ENCODE results near the gene ZC3H12C.
A peak's percentile ranks its signal among the peaks of the same experiment; 100 is the strongest.
"Not testable (repeated sequence)": the region's sequence is repeated elsewhere in the genome, so short reads cannot be mapped to it uniquely, and the experiment has no call there.

ZC3H12C gene

GRCh38 chr11:110062247-110062646 lies 30.9 kb upstream of the ZC3H12C start:
- no peak overlapping the region for H3K4me3 ChIP-seq (ENCODE audit: low read depth in 1 of 5, low read length in 5 of 5)
- H3K9ac ChIP-seq (ENCODE audit: low read length in 5 of 5): no peak overlapping the region
- no peaks in the 10 kb centered on the region for H3K9me3 ChIP-seq (ENCODE audit: control insufficient read depth in 5 of 5, low read length in 5 of 5)
- no peaks in the 10 kb centered on the region for H3K36me3 ChIP-seq (ENCODE audit: control insufficient read depth in 5 of 5, insufficient read depth in 5 of 5, low read length in 5 of 5)
- H3K27ac ChIP-seq (ENCODE audit: low read depth, low read length): no peak overlapping the region
- no peaks in the 10 kb centered on the region for H3K27me3 ChIP-seq (ENCODE audit: control insufficient read depth in 5 of 5, insufficient read depth in 4 of 5, low read length in 5 of 5)
- no peaks in the 10 kb centered on the region for H3K4me1 ChIP-seq (ENCODE audit: control insufficient read depth in 5 of 5, insufficient read depth in 5 of 5, low read length in 5 of 5)

- no peaks in the 10 kb centered on the region for H3K9me3 ChIP-seq (ENCODE audit: control insufficient read depth in 5 of 5, low read length in 5 of 5)
- peaks cover 0 to 20% (median 5%) of the 10 kb centered on the region in 5 donors for H3K4me1 ChIP-seq (ENCODE audit: control insufficient read depth in 5 of 5, insufficient read depth in 5 of 5, low read length in 5 of 5)
- no peak overlapping the region for H3K4me3 ChIP-seq (ENCODE audit: low read depth in 1 of 5, low read length in 5 of 5)
Measured at GRCh38 chr11:110065189-110065588, 28.0 kb upstream of the ZC3H12C start.

GRCh38 chr11:110068001-110068400 lies 25.2 kb upstream of the ZC3H12C start:
- H3K36me3 ChIP-seq (ENCODE audit: control insufficient read depth in 5 of 5, insufficient read depth in 5 of 5, low read length in 5 of 5); H3K27ac ChIP-seq (ENCODE audit: low read depth, low read length); H3K9ac ChIP-seq (ENCODE audit: low read length in 5 of 5); H3K4me3 ChIP-seq (ENCODE audit: low read depth in 1 of 5, low read length in 5 of 5); H3K9me3 ChIP-seq (ENCODE audit: control insufficient read depth in 5 of 5, low read length in 5 of 5); H3K27me3 ChIP-seq (ENCODE audit: control insufficient read depth in 5 of 5, insufficient read depth in 4 of 5, low read length in 5 of 5): not testable (repeated sequence)
- peaks cover 0 to 21% (median 5%) of the 10 kb centered on the region in 5 donors for H3K4me1 ChIP-seq (ENCODE audit: control insufficient read depth in 5 of 5, insufficient read depth in 5 of 5, low read length in 5 of 5)

More at GRCh38 chr11:110065189-110065588, 28.0 kb upstream of the ZC3H12C start:
- Histone ChIP-seq H3K36me3 (ENCODE audit: control insufficient read depth in 5 of 5, insufficient read depth in 5 of 5, low read length in 5 of 5) (no peaks in the 10 kb centered on the region), H3K27ac (ENCODE audit: low read depth, low read length) (no peak overlapping the region), H3K27me3 (ENCODE audit: control insufficient read depth in 5 of 5, insufficient read depth in 4 of 5, low read length in 5 of 5) (no peaks in the 10 kb centered on the region), H3K9ac (ENCODE audit: low read length in 5 of 5) (no peak overlapping the region)

- Histone ChIP-seq H3K36me3 (ENCODE audit: control insufficient read depth in 5 of 5, insufficient read depth in 5 of 5, low read length in 5 of 5) (no peaks in the 10 kb centered on the region), H3K4me1 (ENCODE audit: control insufficient read depth in 5 of 5, insufficient read depth in 5 of 5, low read length in 5 of 5) (peaks cover 0 to 21% (median 5%) of the 10 kb centered on the region in 5 donors), H3K9ac (ENCODE audit: low read length in 5 of 5) (peak overlapping the region in 1 of 5 donors; percentile 50), H3K27ac (ENCODE audit: low read depth, low read length) (peak overlapping the region; percentile 71), H3K9me3 (ENCODE audit: control insufficient read depth in 5 of 5, low read length in 5 of 5) (no peaks in the 10 kb centered on the region), H3K4me3 (ENCODE audit: low read depth in 1 of 5, low read length in 5 of 5) (peak overlapping the region in 4 of 5 donors; percentile 1 to 42 (median 20)), H3K27me3 (ENCODE audit: control insufficient read depth in 5 of 5, insufficient read depth in 4 of 5, low read length in 5 of 5) (no peaks in the 10 kb centered on the region)
Measured at GRCh38 chr11:110069158-110069737, 23.9 kb upstream of the ZC3H12C start.

- Histone ChIP-seq H3K9ac (ENCODE audit: low read length in 5 of 5) (no peak overlapping the region), H3K4me1 (ENCODE audit: control insufficient read depth in 5 of 5, insufficient read depth in 5 of 5, low read length in 5 of 5) (peaks cover 2 to 21% (median 5%) of the 10 kb centered on the region in 5 donors), H3K36me3 (ENCODE audit: control insufficient read depth in 5 of 5, insufficient read depth in 5 of 5, low read length in 5 of 5) (no peaks in the 10 kb centered on the region), H3K4me3 (ENCODE audit: low read depth in 1 of 5, low read length in 5 of 5) (no peak overlapping the region), H3K9me3 (ENCODE audit: control insufficient read depth in 5 of 5, low read length in 5 of 5) (no peaks in the 10 kb centered on the region), H3K27me3 (ENCODE audit: control insufficient read depth in 5 of 5, insufficient read depth in 4 of 5, low read length in 5 of 5) (no peaks in the 10 kb centered on the region), H3K27ac (ENCODE audit: low read depth, low read length) (peak overlapping the region; percentile 64)
Measured at GRCh38 chr11:110070176-110070575, 23.0 kb upstream of the ZC3H12C start.

- H3K27ac ChIP-seq (ENCODE audit: low read depth, low read length): no peak overlapping the region
- H3K9ac ChIP-seq (ENCODE audit: low read length in 5 of 5): no peak overlapping the region
- H3K9me3 ChIP-seq (ENCODE audit: control insufficient read depth in 5 of 5, low read length in 5 of 5): no peaks in the 10 kb centered on the region
- peaks cover 5 to 31% (median 13%) of the 10 kb centered on the region in 5 donors for H3K4me1 ChIP-seq (ENCODE audit: control insufficient read depth in 5 of 5, insufficient read depth in 5 of 5, low read length in 5 of 5)
- H3K4me3 ChIP-seq (ENCODE audit: low read depth in 1 of 5, low read length in 5 of 5): no peak overlapping the region
- H3K27me3 ChIP-seq (ENCODE audit: control insufficient read depth in 5 of 5, insufficient read depth in 4 of 5, low read length in 5 of 5): no peaks in the 10 kb centered on the region
- H3K36me3 ChIP-seq (ENCODE audit: control insufficient read depth in 5 of 5, insufficient read depth in 5 of 5, low read length in 5 of 5): no peaks in the 10 kb centered on the region
Measured at GRCh38 chr11:110071197-110071596, 22.0 kb upstream of the ZC3H12C start.

GRCh38 chr11:110072930-110073329 lies 20.3 kb upstream of the ZC3H12C start:
- Histone ChIP-seq H3K9ac (ENCODE audit: low read length in 5 of 5) (no peak overlapping the region), H3K36me3 (ENCODE audit: control insufficient read depth in 5 of 5, insufficient read depth in 5 of 5, low read length in 5 of 5) (no peaks in the 10 kb centered on the region), H3K27ac (ENCODE audit: low read depth, low read length) (no peak overlapping the region), H3K4me1 (ENCODE audit: control insufficient read depth in 5 of 5, insufficient read depth in 5 of 5, low read length in 5 of 5) (peaks cover 6 to 36% (median 18%) of the 10 kb centered on the region in 5 donors), H3K27me3 (ENCODE audit: control insufficient read depth in 5 of 5, insufficient read depth in 4 of 5, low read length in 5 of 5) (no peaks in the 10 kb centered on the region), H3K9me3 (ENCODE audit: control insufficient read depth in 5 of 5, low read length in 5 of 5) (no peaks in the 10 kb centered on the region), H3K4me3 (ENCODE audit: low read depth in 1 of 5, low read length in 5 of 5) (no peak overlapping the region)

GRCh38 chr11:110074499-110074898 lies 18.7 kb upstream of the ZC3H12C start:
- Histone ChIP-seq H3K9me3 (ENCODE audit: control insufficient read depth in 5 of 5, low read length in 5 of 5) (peaks cover 0 to 5% (median 4%) of the 10 kb centered on the region in 5 donors), H3K36me3 (ENCODE audit: control insufficient read depth in 5 of 5, insufficient read depth in 5 of 5, low read length in 5 of 5) (no peaks in the 10 kb centered on the region), H3K4me1 (ENCODE audit: control insufficient read depth in 5 of 5, insufficient read depth in 5 of 5, low read length in 5 of 5) (peaks cover 3 to 22% (median 18%) of the 10 kb centered on the region in 5 donors), H3K27me3 (ENCODE audit: control insufficient read depth in 5 of 5, insufficient read depth in 4 of 5, low read length in 5 of 5) (no peaks in the 10 kb centered on the region), H3K27ac (ENCODE audit: low read depth, low read length) (no peak overlapping the region), H3K4me3 (ENCODE audit: low read depth in 1 of 5, low read length in 5 of 5) (no peak overlapping the region), H3K9ac (ENCODE audit: low read length in 5 of 5) (no peak overlapping the region)

GRCh38 chr11:110075105-110075846 lies 17.9 kb upstream of the ZC3H12C start:
- no peaks in the 10 kb centered on the region for H3K27me3 ChIP-seq (ENCODE audit: control insufficient read depth in 5 of 5, insufficient read depth in 4 of 5, low read length in 5 of 5)
- no peaks in the 10 kb centered on the region for H3K36me3 ChIP-seq (ENCODE audit: control insufficient read depth in 5 of 5, insufficient read depth in 5 of 5, low read length in 5 of 5)
- no peak overlapping the region for H3K9ac ChIP-seq (ENCODE audit: low read length in 5 of 5)
- no peak overlapping the region for H3K27ac ChIP-seq (ENCODE audit: low read depth, low read length)
- H3K4me3 ChIP-seq (ENCODE audit: low read depth in 1 of 5, low read length in 5 of 5): peak overlapping the region in 1 of 5 donors; percentile 22
- peaks cover 2 to 18% (median 17%) of the 10 kb centered on the region in 5 donors for H3K4me1 ChIP-seq (ENCODE audit: control insufficient read depth in 5 of 5, insufficient read depth in 5 of 5, low read length in 5 of 5)
- peaks cover 0 to 5% (median 4%) of the 10 kb centered on the region in 5 donors for H3K9me3 ChIP-seq (ENCODE audit: control insufficient read depth in 5 of 5, low read length in 5 of 5)

- no peaks in the 10 kb centered on the region for H3K27me3 ChIP-seq (ENCODE audit: control insufficient read depth in 5 of 5, insufficient read depth in 4 of 5, low read length in 5 of 5)
- no peaks in the 10 kb centered on the region for H3K36me3 ChIP-seq (ENCODE audit: control insufficient read depth in 5 of 5, insufficient read depth in 5 of 5, low read length in 5 of 5)
- H3K9ac ChIP-seq (ENCODE audit: low read length in 5 of 5): no peak overlapping the region
- peaks cover 0 to 5% (median 4%) of the 10 kb centered on the region in 5 donors for H3K9me3 ChIP-seq (ENCODE audit: control insufficient read depth in 5 of 5, low read length in 5 of 5)
- H3K27ac ChIP-seq (ENCODE audit: low read depth, low read length): no peak overlapping the region
- no peak overlapping the region for H3K4me3 ChIP-seq (ENCODE audit: low read depth in 1 of 5, low read length in 5 of 5)
- H3K4me1 ChIP-seq (ENCODE audit: control insufficient read depth in 5 of 5, insufficient read depth in 5 of 5, low read length in 5 of 5): peaks cover 2 to 18% (median 16%) of the 10 kb centered on the region in 5 donors
Measured at GRCh38 chr11:110075847-110076208, 17.4 kb upstream of the ZC3H12C start.
